Purkinje cell (primary cell): ENCODE measurements around the gene ORMDL2. TPM values are rescaled to one million over a fixed set of nuclear protein-coding genes. Genes with fewer than 3 reads are reported as not detected.

ENCODE experiments used
- polyA plus RNA-seq: library from polyadenylated mRNA; unstranded; fragments of >200 nt; fragmentation: Nextera tagmentation; gene quantifications from 2 replicates; pipeline ENCODE4 v1.2.1, GENCODE V29; 2014

Gene ORMDL2, protein sequence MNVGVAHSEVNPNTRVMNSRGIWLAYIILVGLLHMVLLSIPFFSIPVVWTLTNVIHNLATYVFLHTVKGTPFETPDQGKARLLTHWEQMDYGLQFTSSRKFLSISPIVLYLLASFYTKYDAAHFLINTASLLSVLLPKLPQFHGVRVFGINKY
- 140 and 181 TPM in 2 replicates for polyA plus RNA-seq

DNA sequence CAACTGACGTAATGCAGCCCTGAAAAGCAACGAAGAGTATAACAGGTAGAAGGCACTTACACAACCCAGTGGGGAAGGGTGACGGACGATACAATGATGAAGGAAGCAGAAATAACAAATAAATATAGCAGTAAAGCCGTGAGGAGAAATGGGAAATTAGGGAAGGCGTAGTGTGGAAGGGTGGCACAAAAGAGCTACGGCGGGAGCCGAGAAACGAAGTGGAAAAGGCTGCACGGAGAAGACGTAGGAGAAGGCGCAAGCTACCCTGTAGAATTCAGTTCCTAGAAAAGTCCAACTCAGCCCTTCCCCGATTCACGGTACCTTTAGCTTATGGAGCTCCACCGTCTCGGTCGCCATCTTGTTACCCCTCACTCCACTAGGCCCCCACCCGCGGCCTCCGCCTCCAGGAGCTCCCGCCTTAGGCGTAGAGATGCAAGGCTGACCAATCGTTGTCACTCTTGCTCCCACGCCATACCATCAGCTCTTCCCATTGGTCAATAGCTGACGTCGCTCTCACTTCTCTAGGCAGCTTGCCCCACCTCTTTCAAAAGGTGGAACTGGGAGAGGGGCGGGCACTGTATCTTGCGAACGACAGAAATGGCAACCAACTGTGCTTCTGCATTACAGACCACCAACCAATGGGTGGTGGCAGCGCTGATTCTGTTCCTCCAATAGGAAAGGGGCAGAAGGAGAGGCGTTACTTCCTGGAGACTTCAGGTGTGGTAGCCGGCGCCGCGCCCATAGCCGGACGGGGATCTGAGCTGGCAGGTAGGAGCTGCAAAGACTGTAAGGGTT, at the start of gene ORMDL2, which contains the start of gene SARNP:
ORMDL2 (plus strand) TSS at position 697 of the 795 bp plus-strand sequence. CDS start 959 bp downstream, outside the sequence.
SARNP (minus strand) TSS at position 380 of the 795 bp plus-strand sequence; CDS start at position 357, 23 bp downstream.

DNA sequence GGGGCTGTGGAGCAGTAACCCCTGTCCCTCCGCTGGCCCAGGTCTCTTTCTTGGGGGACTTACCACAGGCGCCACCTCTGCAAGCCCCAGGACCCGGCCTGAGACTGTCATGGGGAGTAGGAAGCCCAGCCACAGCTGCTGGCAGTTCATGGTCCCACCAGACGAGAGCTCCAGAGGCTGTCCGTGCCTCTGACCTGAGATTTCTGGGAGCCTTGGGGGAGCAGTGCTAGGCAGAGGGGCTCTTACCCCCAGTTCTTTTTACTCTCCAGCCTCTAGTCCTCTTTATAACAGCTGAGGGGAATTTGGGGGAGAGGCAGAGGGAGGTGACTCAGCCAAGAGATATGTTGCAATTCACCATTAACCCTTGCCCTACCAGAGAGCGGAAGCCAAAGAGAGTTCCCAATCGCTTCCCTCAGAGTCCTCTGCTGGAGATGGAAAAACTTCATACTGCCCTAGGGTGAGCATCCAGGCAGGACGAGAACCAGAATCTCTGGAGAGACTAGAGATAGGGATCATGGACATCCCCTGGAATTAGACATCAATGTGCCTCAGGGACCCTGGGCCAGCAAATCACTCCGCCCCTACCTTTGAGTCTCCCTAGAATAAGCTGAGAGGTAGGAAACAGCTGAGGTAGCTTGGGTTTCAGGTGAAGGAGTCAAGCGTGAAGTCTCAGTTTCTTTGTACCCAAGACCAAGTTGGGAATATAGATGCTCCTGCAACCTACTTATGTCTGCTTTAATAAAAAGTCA, 25.0 kb downstream of the ORMDL2 start, which contains the start of gene MMP19:
MMP19 (minus strand) TSS at position 256 of the 749 bp plus-strand sequence; CDS start at position 150, 106 bp downstream.

Other genes with a start within 250 kb of the ORMDL2 start
- not detected in 2 replicates for gene OR2AP1, start 245.6 kb upstream of the ORMDL2 start, polyA plus RNA-seq
- not detected in 2 replicates for gene OR10P1, start 181.1 kb upstream of the ORMDL2 start, polyA plus RNA-seq
- 4.4 and 7.2 TPM in 2 replicates for gene ITGA7, start 110.1 kb upstream of the ORMDL2 start, polyA plus RNA-seq
- 240 and 247 TPM in 2 replicates for gene BLOC1S1, start 102.0 kb upstream of the ORMDL2 start, polyA plus RNA-seq
- gene RDH5, start 97.6 kb upstream of the ORMDL2 start, polyA plus RNA-seq = 3.0 and 3.6 TPM in 2 replicates
- 172 and 244 TPM in 2 replicates for gene CD63, start 89.0 kb upstream of the ORMDL2 start, polyA plus RNA-seq
- 15.2 and 20.9 TPM in 2 replicates for gene GDF11, start 74.9 kb upstream of the ORMDL2 start, polyA plus RNA-seq
- gene SARNP, start 317 bp upstream of the ORMDL2 start, polyA plus RNA-seq = 124 and 157 TPM in 2 replicates
- gene DNAJC14, start 11.5 kb downstream of the ORMDL2 start, polyA plus RNA-seq = 0.98 and 1.7 TPM in 2 replicates
- not detected in 2 replicates for gene MMP19, start 24.9 kb downstream of the ORMDL2 start, polyA plus RNA-seq
- gene PYM1, start 109.9 kb downstream of the ORMDL2 start, polyA plus RNA-seq = 19.0 and 28.9 TPM in 2 replicates
- gene DGKA, start 113.1 kb downstream of the ORMDL2 start, polyA plus RNA-seq = 2.0 and 9.5 TPM in 2 replicates
- not detected in 2 replicates for gene PMEL, start 148.0 kb downstream of the ORMDL2 start, polyA plus RNA-seq
- 0.31 TPM in 1 of 2 replicates, not detected in the other for gene CDK2, start 148.8 kb downstream of the ORMDL2 start, polyA plus RNA-seq
- 22.5 and 27.6 TPM in 2 replicates for gene RAB5B, start 156.0 kb downstream of the ORMDL2 start, polyA plus RNA-seq
- gene SUOX, start 179.2 kb downstream of the ORMDL2 start, polyA plus RNA-seq = 10.7 and 20.8 TPM in 2 replicates
- gene IKZF4, start 203.0 kb downstream of the ORMDL2 start, polyA plus RNA-seq = 1.0 and 2.1 TPM in 2 replicates
- 495 and 532 TPM in 2 replicates for gene RPS26, start 223.9 kb downstream of the ORMDL2 start, polyA plus RNA-seq